Vagina (tissue), 2 donors: ENCODE measurements around the gene KRT25. TPM values are rescaled to one million over a fixed set of nuclear protein-coding genes. Genes with fewer than 3 reads are reported as not detected.

Experiments used
- DNase-seq, 2 donors: peaks; one replicate each; pipeline ENCODE4 v3.0.0-alpha.2; 2017; ENCODE audit errors: extremely low spot score in 2 of 2
- H3K27ac ChIP-seq: fragments of 200-600 bp; sonication (generic); one replicate; pipeline ENCODE4 v1.5.1; 2019
- H3K27me3 ChIP-seq: fragments of 200-600 bp; sonication (generic); one replicate; pipeline ENCODE4 v1.5.1; 2019
- H3K36me3 ChIP-seq, 2 donors: fragments of 200-600 bp; sonication (generic); one replicate each; pipeline ENCODE4 v1.5.1; 2017 to 2019
- H3K4me1 ChIP-seq: fragments of 200-600 bp; sonication (generic); one replicate; pipeline ENCODE4 v1.5.1; 2019
- H3K4me3 ChIP-seq, 2 donors: fragments of 200-600 bp; sonication (generic); 1 replicate in 1 of 2; 2 replicates in 1 of 2; pipeline ENCODE4 v1.5.1; 2016 to 2019
- H3K9me3 ChIP-seq: fragments of 200-600 bp; sonication (generic); one replicate; pipeline ENCODE4 v1.5.1; 2019
- POLR2A ChIP-seq, 2 donors: fragments of 450-650 bp; IDR thresholded peaks; one replicate each; pipeline ENCODE4 v1.6.1; 2017; ENCODE audit warnings: antibody characterized with exemption in 2 of 2, mild to moderate bottlenecking in 2 of 2, moderate library complexity in 2 of 2
- POLR2AphosphoS5 ChIP-seq, 2 donors: sonication (generic); formaldehyde crosslinking; IDR thresholded peaks; one replicate each; pipeline ENCODE4 v1.9.0; 2017; ENCODE audit warnings: antibody characterized with exemption in 2 of 2, mild to moderate bottlenecking in 2 of 2, low read depth in 1 of 2; ENCODE audit not compliant: insufficient read depth in 1 of 2
- intact Hi-C: fragments of 100-400 bp; cut with DNase I; formaldehyde crosslinking; loops from one replicate; pipeline ENCODE4 v1.15.1; 2023
- total RNA-seq: library from RNA; depleted of rRNA; stranded (reverse); fragments of >200 nt; gene quantifications from one replicate; pipeline ENCODE4 v1.2.3, GENCODE V29; 2016
- TF ChIP-seq, protein P1 (sequence below), 3 experiments: fragments of 450-650 bp in 2 of 3; fragments of 200-600 bp in 1 of 3; sonication (generic) in 1 of 3; IDR thresholded peaks; one replicate each; pipeline ENCODE4 v1.5.1; 2017 to 2019; ENCODE audit warnings: antibody characterized with exemption in 3 of 3, mild to moderate bottlenecking in 2 of 3, moderate library complexity in 2 of 3

KRT25 gene, protein sequence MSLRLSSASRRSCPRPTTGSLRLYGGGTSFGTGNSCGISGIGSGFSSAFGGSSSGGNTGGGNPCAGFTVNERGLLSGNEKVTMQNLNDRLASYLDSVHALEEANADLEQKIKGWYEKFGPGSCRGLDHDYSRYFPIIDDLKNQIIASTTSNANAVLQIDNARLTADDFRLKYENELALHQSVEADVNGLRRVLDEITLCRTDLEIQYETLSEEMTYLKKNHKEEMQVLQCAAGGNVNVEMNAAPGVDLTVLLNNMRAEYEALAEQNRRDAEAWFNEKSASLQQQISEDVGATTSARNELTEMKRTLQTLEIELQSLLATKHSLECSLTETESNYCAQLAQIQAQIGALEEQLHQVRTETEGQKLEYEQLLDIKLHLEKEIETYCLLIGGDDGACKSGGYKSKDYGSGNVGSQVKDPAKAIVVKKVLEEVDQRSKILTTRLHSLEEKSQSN
- total RNA-seq: not detected

DNA sequence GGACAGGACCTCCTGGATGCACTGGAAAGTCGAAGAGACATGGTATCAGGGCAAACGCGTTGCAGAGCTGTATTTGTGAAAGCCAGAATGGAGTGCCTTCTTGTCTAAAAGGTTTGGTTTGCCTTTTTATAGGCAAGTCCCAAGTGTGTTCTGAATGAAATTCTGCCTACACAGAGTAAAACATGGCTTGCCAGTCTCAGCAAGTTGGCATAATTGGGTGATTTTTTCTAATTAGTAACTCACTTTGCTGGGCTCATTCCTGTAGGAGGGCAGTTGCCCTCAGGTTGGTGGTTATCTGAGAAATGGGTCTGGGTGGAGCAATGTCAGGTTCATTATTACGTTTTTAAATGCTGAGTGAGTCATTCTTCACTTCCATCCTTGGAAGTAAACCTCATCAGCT, at the start of gene KRT25:
TSS of gene KRT25 (minus strand) at position 101 of the 400 bp plus-strand sequence. CDS start at position 41, 60 bp downstream.
- Histone ChIP-seq H3K27ac (no peak within 1 kb of the TSS), H3K4me3 (no peak within 1 kb of the TSS), H3K27me3 (no peaks in the 10 kb centered on the region), H3K4me1 (no peaks in the 10 kb centered on the region), H3K36me3 (no peaks in the 10 kb centered on the region), H3K9me3 (peaks cover 10% of the 10 kb centered on the region)
- TF ChIP-seq, protein P1, sequence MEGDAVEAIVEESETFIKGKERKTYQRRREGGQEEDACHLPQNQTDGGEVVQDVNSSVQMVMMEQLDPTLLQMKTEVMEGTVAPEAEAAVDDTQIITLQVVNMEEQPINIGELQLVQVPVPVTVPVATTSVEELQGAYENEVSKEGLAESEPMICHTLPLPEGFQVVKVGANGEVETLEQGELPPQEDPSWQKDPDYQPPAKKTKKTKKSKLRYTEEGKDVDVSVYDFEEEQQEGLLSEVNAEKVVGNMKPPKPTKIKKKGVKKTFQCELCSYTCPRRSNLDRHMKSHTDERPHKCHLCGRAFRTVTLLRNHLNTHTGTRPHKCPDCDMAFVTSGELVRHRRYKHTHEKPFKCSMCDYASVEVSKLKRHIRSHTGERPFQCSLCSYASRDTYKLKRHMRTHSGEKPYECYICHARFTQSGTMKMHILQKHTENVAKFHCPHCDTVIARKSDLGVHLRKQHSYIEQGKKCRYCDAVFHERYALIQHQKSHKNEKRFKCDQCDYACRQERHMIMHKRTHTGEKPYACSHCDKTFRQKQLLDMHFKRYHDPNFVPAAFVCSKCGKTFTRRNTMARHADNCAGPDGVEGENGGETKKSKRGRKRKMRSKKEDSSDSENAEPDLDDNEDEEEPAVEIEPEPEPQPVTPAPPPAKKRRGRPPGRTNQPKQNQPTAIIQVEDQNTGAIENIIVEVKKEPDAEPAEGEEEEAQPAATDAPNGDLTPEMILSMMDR (IDR thresholded peaks at IDR 0.05): no peak
- TF ChIP-seq POLR2AphosphoS5 (IDR thresholded peaks at IDR 0.05; ENCODE audit: insufficient read depth in 1 of 2, low read depth in 1 of 2) (no peak), POLR2A (IDR thresholded peaks at IDR 0.05) (no peak)
- intact Hi-C loops: no loop called here
- no peak for DNase-seq

DNA sequence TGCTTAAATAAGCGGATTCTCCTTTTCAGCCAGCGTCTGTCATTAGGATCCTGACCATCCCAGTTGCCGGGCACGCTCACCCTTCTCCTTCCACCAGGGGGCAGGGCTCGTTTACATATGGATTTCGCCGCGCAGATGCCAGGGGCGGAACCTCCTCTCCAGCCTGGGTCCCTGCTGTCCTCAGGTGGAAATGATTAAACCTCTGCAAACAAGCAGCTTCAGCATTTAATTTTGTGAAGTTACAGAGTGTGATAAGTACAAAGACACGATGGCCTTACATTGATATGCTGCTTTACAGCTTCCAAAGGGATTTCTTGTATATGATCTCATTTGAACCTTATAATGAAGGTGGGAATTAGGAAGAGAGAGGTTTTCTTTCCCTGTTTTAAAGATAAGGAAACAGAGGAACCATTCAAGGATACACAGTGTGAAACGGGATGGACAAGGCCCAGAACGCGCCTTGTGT, 48.5 kb upstream of the KRT25 start:
- TF ChIP-seq, protein P1 (IDR thresholded peaks at IDR 0.05): peak; percentile 66 to 89 (median 75)
- TF ChIP-seq POLR2AphosphoS5 (IDR thresholded peaks at IDR 0.05; ENCODE audit: insufficient read depth in 1 of 2, low read depth in 1 of 2) (no peak), POLR2A (IDR thresholded peaks at IDR 0.05) (no peak)
- Histone ChIP-seq H3K4me3 (no peak overlapping the region), H3K27me3 (no peaks in the 10 kb centered on the region), H3K36me3 (no peaks in the 10 kb centered on the region), H3K4me1 (no peaks in the 10 kb centered on the region), H3K9me3 (no peaks in the 10 kb centered on the region), H3K27ac (no peak overlapping the region)
- DNase-seq: no peak
- intact Hi-C loops: loop anchor here (10.0 kb wide), 1 partner anchor 851 kb away; no protein-coding TSS in a partner anchor

DNA sequence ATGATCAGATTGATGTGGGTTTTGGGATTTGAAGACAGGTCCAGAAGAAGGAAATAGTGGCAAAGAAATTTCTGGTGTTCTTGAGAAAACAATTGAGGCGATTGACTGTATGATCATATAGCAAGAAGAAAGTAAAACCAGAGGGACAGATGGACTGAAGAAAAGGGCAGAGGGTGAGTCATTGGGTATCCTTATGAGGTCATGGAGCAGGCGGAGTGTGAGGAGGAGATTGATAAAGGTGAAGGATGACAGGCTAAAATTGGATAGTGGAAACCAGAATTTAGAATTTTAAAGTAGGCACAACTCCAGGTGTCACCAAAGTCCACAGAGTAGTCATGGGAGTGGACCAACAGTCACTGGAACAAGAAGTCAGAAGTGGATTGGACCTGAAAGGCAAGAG, 46.0 kb upstream of the KRT25 start:
- Histone ChIP-seq H3K27me3 (no peaks in the 10 kb centered on the region), H3K27ac (no peak overlapping the region), H3K9me3 (no peaks in the 10 kb centered on the region), H3K4me1 (no peaks in the 10 kb centered on the region), H3K36me3 (no peaks in the 10 kb centered on the region), H3K4me3 (no peak overlapping the region)
- intact Hi-C loops: loop anchor here (10.0 kb wide), 1 partner anchor 854 kb away; no protein-coding TSS in a partner anchor
- TF ChIP-seq, protein P1 (IDR thresholded peaks at IDR 0.05): no peak
- no peak for TF ChIP-seq POLR2AphosphoS5 (IDR thresholded peaks at IDR 0.05; ENCODE audit: insufficient read depth in 1 of 2, low read depth in 1 of 2)
- DNase-seq: no peak

DNA sequence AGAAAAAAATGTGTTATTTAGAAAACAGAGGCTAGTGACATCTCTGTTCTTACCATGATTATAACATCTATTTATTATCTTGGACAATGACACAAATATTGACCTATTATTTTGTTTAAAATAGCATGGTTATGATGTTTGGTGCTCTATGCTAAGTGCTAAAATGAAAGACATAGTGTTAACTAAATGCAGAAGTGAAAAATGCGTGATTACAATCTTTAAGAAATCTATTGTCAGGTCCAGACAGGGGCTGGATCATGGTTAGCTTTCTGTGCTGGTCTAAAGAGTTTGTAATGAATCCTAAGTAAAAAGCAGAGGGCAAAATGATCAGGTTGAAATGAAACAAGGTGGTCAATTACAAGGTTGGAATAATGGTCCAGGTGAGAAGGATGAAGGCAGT, 45.2 kb upstream of the KRT25 start:
- H3K27ac ChIP-seq: no peak overlapping the region
- no peaks in the 10 kb centered on the region for H3K27me3 ChIP-seq

More for the DNA sequence above, 45.2 kb upstream of the KRT25 start:
- H3K4me1 ChIP-seq: no peaks in the 10 kb centered on the region
- intact Hi-C loops: loop anchor here (10.0 kb wide), 1 partner anchor 854 kb away; no protein-coding TSS in a partner anchor
- DNase-seq: no peak
- no peaks in the 10 kb centered on the region for H3K36me3 ChIP-seq
- no peak overlapping the region for H3K4me3 ChIP-seq
- no peak for TF ChIP-seq POLR2A (IDR thresholded peaks at IDR 0.05)
- TF ChIP-seq, protein P1 (IDR thresholded peaks at IDR 0.05): no peak
- TF ChIP-seq POLR2AphosphoS5 (IDR thresholded peaks at IDR 0.05; ENCODE audit: insufficient read depth in 1 of 2, low read depth in 1 of 2): no peak
- no peaks in the 10 kb centered on the region for H3K9me3 ChIP-seq
